ENCODE measurements around the gene LPCAT1. TPM values are rescaled to one million over a fixed set of nuclear protein-coding genes. Genes with fewer than 3 reads are reported as not detected.
"Not testable (repeated sequence)": the region's sequence is repeated elsewhere in the genome, so short reads cannot be mapped to it uniquely, and the experiment has no call there.

The LPCAT1 gene
- total and polyA plus RNA-seq, 2 experiments from 2014 or later, result 44.1 to 56.0 TPM

DNA sequence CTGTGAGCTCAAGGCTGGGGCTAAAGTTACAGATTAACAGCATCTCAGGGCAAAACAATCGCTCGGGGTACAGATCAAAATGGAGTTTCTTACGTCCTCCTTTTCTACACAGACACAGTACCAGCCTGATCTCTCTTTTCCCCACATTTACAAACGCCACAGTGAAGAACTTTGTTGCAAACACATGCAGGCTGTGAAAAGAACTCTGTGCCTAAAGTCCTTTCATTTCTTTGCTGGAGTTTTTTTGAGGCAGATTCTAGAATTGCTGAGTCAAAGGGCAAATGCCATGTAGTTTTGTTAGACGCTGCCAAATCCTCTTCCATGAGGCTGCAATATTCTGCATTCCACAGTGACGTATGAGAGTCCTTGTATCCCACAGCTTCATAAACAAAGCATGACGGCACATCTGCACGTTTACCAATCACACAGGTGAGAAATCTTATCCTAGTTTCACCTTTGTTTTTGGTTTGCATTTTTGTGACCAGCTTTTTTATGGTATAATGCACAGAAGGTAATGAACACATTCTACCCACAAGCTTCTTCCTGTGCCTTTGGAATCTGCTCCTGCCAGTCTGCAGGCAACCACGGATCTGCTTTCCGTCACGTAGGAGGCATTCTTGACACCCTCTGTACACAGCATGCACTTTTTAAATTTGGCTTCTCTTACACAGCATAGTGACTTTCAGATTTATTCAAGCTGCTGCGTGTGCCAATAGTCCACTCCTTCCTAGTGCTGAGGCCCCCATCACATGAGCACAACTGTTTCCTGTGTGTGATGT, 44.6 kb upstream of the LPCAT1 start:
- Histone ChIP-seq H3K9me3 (ENCODE audit: low read depth) (no peaks in the 10 kb centered on the region), H2AFZ (no peak overlapping the region), H3K9me2 (replicated peaks; ENCODE audit: insufficient read depth) (no peaks in the 10 kb centered on the region), H3K4me2 (peak overlapping the region; percentile 56), H3K27me3 (no peaks in the 10 kb centered on the region), H3K4me3 (no peak overlapping the region), H3K4me1 (ENCODE audit: insufficient read depth) (peaks cover 15% of the 10 kb centered on the region), H3K27ac (peak overlapping the region; percentile 86), H3K79me2 (no peaks in the 10 kb centered on the region), H4K20me1 (ENCODE audit: insufficient read depth, poor library complexity, severe bottlenecking) (no peaks in the 10 kb centered on the region), H3K36me3 (replicated peaks; ENCODE audit: insufficient read depth, low read depth) (no peaks in the 10 kb centered on the region)
- TF ChIP-seq CTCF (IDR thresholded peaks at IDR 0.05; ENCODE audit: poor library complexity) (no peak), EZH2 (IDR thresholded peaks at IDR 0.05; ENCODE audit: borderline replicate concordance) (no peak), EZH2phosphoT487 (IDR thresholded peaks at IDR 0.05; ENCODE audit: low read depth, severe bottlenecking, unreplicated experiment) (no peak)
- 25% methylated on average over 12 of the region's 12 CpGs for WGBS (ENCODE audit: low lambda C conversion rate, missing lambda C conversion rate)
- peak; percentile 83 for DNase-seq (ENCODE audit: low spot score)

GRCh38 chr5:1567527-1568200, 43.9 kb upstream of the LPCAT1 start:
- not testable (repeated sequence) for H3K9me3 ChIP-seq (ENCODE audit: low read depth); H3K36me3 ChIP-seq (replicated peaks; ENCODE audit: insufficient read depth, low read depth); H4K20me1 ChIP-seq (ENCODE audit: insufficient read depth, poor library complexity, severe bottlenecking); H2AFZ ChIP-seq; H3K4me3 ChIP-seq; H3K79me2 ChIP-seq; DNase-seq (ENCODE audit: low spot score); H3K9me2 ChIP-seq (replicated peaks; ENCODE audit: insufficient read depth); H3K27me3 ChIP-seq
- 76% methylated on average over 16 of the region's 16 CpGs for WGBS (ENCODE audit: low lambda C conversion rate, missing lambda C conversion rate)
- peak overlapping the region; percentile 86 for H3K27ac ChIP-seq
- H3K4me2 ChIP-seq, result peak overlapping the region; percentile 56
- H3K4me1 ChIP-seq (ENCODE audit: insufficient read depth), result peaks cover 12% of the 10 kb centered on the region

- H3K4me1 ChIP-seq (ENCODE audit: insufficient read depth), result peaks cover 12% of the 10 kb centered on the region
- H4K20me1 ChIP-seq (ENCODE audit: insufficient read depth, poor library complexity, severe bottlenecking), result no peaks in the 10 kb centered on the region
- H3K9me2 ChIP-seq (replicated peaks; ENCODE audit: insufficient read depth), result no peaks in the 10 kb centered on the region
- DNase-seq (ENCODE audit: low spot score), result no peak
- H3K4me2 ChIP-seq, result no peak overlapping the region
- H3K79me2 ChIP-seq, result no peaks in the 10 kb centered on the region
- no peaks in the 10 kb centered on the region for H3K36me3 ChIP-seq (replicated peaks; ENCODE audit: insufficient read depth, low read depth)
- 90% methylated on average over 20 of the region's 25 CpGs for WGBS (ENCODE audit: low lambda C conversion rate, missing lambda C conversion rate)
- no peaks in the 10 kb centered on the region for H3K9me3 ChIP-seq (ENCODE audit: low read depth)
- no peak overlapping the region for H3K4me3 ChIP-seq
- no peak overlapping the region for H2AFZ ChIP-seq
- TF ChIP-seq EZH2 (IDR thresholded peaks at IDR 0.05; ENCODE audit: borderline replicate concordance) (no peak), EZH2phosphoT487 (IDR thresholded peaks at IDR 0.05; ENCODE audit: low read depth, severe bottlenecking, unreplicated experiment) (no peak), CTCF (IDR thresholded peaks at IDR 0.05; ENCODE audit: poor library complexity) (no peak)
- peak overlapping the region; percentile 86 for H3K27ac ChIP-seq
- H3K27me3 ChIP-seq, result no peaks in the 10 kb centered on the region
Observed at GRCh38 chr5:1565737-1566734, 42.3 kb upstream of the LPCAT1 start.
